ENCODE data around the gene CTNNAL1. TPM values are rescaled to one million over a fixed set of nuclear protein-coding genes. Genes with fewer than 3 reads are reported as not detected.

The CTNNAL1 gene
- 114 and 156 TPM in 2 replicates for total RNA-seq

DNA sequence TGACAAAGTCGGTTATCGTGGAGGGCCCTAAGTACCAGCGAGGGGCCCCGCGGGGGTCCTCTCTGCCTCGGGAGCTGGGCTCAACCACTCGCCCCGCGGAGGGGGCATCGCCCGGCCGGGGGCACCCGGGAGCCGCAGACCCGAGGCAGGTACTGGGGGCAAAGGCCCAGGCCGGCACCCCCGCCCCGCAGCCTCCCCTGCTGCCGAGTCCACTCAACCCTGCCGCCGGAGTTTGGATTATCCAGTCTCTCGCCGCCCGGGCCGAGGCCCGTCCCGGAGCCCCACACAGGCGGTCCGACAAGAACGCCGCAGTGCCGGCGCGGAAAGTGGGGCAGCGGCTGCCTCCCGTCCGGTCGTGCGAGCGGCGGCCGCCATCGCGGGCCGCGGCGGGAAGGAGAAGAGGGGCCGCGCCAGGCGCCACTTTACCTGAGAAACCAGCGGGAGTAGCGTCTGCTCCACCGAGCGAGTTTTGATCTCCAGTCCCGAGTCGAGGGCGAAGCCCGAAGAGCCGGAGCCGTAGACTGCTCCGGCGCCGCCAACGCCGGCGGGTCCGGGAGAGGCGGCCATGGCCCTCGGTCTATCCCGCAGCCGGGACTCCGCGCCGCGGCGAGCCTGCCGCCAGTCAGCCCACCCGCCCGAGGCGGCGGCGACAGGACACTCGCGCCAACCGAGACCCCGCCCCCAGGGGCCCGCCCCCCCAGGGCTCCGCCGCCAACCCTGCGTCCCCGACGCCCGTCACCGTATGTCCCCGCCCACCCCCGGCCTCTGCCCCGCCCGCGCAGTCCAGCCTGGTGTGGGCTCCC is at the start of gene CTNNAL1:
Gene CTNNAL1, minus strand, starts transcription at position 624 of the 803 bp plus-strand sequence. Its CDS starts 57 bp downstream, at position 567.

DNA sequence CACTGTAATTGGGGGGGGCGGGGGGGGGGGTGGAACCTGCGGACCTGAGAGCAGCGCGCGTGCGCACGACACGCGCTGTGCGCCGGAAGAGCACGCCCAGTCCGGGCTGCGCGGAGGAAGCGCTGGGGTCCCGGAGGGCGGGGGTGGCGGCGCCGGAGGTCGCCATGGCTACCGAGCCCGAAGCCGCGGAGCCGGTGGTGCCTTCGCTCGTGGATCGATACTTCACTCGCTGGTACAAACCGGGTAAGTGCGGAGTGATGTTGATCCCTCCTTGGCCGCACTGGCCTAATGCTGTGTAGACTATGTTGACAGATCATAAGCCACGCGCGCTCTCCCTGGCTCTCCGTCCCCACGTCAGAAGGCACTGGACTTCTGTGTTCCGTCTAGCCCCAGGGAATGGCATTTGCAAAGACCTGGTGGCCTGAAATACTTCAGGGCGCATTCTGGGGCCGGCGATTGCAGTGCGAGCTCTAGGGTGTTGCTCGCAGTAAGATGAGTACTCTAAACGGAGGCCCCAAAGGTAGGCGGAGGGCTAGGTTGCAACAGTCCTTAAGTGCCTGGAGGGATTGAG is 78.9 kb downstream of the CTNNAL1 start, which contains the start of gene ABITRAM:
Gene ABITRAM, plus strand, starts transcription at position 78 of the 571 bp plus-strand sequence. Its CDS starts 87 bp downstream, at position 165.

DNA sequence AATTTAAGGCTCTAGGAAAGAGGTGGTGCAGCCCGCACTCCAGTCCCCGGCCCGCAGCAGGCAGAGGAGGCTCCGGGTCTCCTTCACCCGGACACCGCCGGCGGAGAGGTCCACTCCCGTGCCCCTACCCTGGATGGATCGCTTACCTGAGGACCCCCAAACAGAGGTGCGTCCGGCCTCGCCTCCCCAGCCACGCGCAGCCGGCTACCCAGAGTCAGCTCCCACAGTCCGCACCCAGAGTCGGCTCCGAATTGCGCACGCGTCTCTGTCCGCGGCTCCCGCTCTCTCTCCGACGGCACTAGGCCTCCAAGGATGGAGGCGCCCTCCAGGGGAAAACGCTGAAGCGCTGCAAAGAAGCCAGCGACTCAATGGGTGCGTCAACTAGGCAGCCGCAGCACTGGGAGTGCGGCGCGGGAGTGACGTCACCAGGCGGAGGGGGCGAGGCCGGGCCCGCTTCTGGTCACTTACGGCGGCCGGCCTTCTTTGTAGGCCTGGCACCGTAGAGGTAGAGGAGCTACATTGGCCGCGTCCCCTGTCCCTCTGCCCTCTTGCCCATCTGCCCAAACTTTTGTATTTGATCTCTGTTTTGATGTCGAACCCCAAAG is 79.5 kb downstream of the CTNNAL1 start, which contains the start of gene ELP1:
Gene ELP1, minus strand, starts transcription at position 407 of the 605 bp plus-strand sequence. CDS start 2,978 bp downstream, outside the sequence.

Other genes starting within 250 kb of the CTNNAL1 start
- not detected in 2 replicates for gene ACTL7B, start 157.5 kb downstream of the CTNNAL1 start, total RNA-seq
- not detected in 2 replicates for gene ACTL7A, start 151.2 kb downstream of the CTNNAL1 start, total RNA-seq
- 22.3 and 26.8 TPM in 2 replicates for gene ELP1, start 79.4 kb downstream of the CTNNAL1 start, total RNA-seq
- 9.3 and 10.8 TPM in 2 replicates for gene ABITRAM, start 79.1 kb downstream of the CTNNAL1 start, total RNA-seq
- 23.3 and 24.2 TPM in 2 replicates for gene TMEM245, start 106.4 kb upstream of the CTNNAL1 start, total RNA-seq
- gene FRRS1L, start 153.8 kb upstream of the CTNNAL1 start, total RNA-seq, result not detected in 2 replicates

All from hair follicular keratinocyte (primary cell).